Inflammatory macrophage treated with lipopolysaccharide for 1 hour (primary cell): ENCODE measurements around the gene ALPL.
A peak's percentile ranks its signal among the peaks of the same experiment; 100 is the strongest.

Experiments used
- DNase-seq, 2 donors: peaks; one replicate each; pipeline ENCODE4 v3.0.0-alpha.2; 2020 to 2022

ALPL gene

DNA sequence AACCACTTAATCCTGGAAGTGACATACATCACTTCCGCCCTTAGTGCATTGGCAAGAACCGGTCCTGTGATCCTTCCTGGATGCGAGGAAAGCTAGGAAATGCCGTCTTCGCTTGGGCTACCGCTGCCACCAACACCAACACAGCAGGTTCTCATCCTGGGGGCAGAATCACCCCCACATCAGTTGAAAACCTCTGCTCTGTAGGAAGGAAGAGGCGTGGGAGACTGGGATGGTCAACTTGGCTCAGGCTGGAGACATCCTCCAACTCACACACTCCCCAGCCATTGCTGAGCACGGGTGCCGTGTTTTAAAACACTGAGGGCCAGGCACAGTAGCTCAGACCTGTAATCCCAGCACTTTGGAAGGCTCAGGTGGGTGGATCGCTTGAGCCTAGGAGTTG, 74.9 kb downstream of the ALPL start:
- DNase-seq, result no peak

GRCh38 chr1:21585037-21585436, 75.8 kb downstream of the ALPL start:
- DNase-seq, result peak; percentile 71 to 88

DNA sequence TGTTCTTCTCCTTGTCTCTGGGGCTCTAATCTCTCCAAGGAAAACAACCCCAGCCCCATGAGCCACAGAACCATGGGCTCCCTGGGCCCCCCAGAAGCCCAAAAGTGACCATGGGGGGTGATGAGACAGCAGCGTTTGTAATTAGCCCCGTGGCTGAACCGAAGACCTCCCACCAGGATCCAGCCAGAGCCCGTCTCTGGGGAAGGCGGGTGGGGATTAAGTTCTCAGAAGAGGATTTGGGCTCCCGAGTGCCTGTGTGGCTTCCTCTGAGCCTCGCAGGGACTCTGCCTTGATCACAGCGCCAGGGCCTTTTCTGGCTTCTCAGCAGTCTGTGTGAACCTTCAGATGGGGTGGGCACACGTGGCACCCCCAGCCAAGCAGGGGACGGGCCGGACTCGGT, 77.0 kb downstream of the ALPL start:
- no peak for DNase-seq

DNA sequence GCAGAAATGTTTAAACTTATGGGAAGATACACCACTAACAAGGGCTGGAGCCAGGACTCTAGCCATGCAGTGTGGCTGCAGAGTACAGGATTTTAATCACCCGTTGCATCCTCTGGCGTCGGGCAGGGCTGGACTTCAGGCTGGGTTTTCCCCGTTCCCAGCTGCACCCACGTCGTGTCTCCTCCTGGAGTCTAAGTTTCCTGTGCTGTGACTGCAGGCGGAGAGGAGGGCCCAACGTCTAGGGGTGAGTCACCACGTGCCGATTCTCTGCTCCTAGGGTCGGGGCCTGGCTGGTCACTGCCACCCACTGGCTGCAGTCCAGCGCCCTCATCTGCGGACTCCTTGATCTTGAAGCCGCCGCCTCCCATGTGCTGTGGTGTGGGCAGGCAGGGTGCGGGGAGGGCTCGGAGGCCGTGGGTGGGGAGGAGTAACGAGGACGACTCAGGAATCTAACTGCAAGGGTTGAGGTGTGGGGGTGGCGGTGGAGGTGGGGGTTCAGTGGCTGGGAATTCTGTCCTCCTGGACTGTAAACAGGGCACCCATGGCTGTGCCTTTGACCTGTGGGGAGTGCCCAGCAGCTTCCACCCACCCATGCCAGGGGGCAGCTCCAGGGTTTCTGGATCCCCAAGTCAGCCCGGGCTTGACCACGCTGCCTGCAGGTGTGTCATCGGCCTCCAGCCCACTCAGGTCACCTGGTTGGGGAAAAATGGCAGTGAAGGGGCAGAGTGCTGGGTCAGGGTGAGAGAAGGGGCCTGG, 77.8 kb downstream of the ALPL start:
- peak; percentile 72 to 94 for DNase-seq

DNA sequence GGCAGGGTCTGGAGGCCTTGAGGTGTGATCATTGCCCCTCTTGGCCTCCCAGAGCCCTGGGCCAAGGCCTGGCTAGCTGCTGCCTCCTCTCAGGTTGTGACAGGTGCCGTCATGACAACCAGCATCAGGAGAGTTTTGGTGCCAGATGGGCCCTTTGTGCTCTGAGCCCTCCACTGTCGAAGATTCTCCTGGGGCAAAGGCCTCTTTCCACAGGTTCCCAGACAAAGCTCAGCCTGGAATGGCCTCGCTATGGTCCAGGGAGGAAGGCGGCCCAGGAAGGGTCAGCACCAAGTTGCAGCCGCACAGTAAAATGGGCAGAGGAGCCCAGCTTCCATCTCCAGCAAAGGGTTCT, 78.4 kb downstream of the ALPL start:
- no peak for DNase-seq

DNA sequence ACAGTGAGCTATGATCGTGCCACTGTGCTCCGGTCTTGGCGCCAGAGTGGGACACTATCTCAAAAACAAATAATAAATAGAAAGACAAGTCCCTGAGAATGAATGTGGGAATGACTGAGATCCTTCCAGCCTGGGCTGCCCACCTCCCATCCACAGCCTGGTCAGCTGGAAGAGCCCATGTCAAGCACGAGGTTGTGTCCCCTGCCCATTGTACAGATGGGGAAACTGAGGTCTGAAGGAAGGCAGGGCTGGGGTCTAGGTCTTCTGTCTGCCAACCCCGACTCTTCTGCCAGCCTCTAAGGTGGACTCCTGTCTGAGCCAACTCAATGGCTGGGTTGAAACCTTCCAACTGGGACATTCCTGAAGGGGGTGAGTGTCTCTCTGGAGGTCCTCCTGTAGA, 80.4 kb downstream of the ALPL start:
- no peak for DNase-seq

GRCh38 chr1:21590126-21590880, 81.1 kb downstream of the ALPL start:
- DNase-seq, result peak; percentile 26 to 60

DNA sequence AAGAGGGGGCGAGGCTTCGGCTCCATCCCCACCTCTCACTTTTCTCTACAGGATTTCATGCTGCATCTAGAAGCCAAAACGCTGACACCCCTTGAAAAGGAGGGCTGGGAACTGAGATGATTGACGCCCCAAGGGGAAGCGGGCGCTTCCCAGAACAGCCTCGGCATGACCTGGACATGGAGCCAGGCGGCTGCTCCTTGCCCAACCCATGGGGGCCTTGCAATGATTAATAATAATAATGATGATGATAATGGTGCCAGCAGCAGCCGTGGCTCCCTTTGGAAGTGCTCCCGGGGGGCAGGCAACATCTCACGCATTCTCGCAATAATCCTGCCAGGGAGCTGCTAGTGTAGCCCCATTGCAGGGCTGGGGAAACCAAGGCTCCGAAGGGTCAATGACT, 81.7 kb downstream of the ALPL start:
- DNase-seq, result no peak

DNA sequence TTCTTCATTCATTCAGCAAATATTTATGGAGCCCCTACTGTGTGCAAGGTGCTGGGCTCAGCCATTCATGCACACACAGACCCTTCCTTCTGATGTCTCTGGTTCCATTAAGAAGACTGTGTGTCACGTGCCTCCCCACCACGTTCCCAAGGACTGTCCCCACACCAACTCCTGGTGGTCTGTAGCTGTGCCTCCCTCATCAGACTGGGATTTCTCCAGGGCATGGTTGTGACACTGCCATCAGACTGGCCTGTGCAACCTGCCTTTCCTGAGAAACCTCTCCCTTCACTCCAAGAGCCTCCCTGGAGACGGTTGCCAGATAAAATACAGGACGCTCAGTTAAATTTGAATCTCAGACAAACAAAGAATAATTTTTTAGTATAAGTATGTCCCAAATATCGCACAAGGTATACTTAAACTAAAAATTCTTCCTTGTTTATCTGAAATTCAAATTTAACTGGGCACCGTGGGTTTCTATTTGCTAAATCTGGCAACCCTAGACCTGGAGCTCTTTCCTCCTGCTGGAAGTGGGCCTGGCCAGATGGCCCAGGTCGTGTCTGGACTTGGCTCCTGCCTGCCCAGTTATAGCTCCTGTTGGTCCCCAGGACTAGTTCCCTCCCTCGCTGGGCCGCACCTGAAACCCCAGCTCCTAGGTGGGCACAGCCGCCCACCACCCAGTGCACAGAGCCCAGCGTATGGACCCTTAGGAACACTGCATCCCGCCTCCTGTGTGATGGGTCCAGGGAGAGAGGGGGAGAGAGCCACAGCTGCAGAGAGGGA, 83.1 kb downstream of the ALPL start:
- no peak for DNase-seq

- DNase-seq, result no peak
Observed at GRCh38 chr1:21593231-21593630, 84.0 kb downstream of the ALPL start.

DNA sequence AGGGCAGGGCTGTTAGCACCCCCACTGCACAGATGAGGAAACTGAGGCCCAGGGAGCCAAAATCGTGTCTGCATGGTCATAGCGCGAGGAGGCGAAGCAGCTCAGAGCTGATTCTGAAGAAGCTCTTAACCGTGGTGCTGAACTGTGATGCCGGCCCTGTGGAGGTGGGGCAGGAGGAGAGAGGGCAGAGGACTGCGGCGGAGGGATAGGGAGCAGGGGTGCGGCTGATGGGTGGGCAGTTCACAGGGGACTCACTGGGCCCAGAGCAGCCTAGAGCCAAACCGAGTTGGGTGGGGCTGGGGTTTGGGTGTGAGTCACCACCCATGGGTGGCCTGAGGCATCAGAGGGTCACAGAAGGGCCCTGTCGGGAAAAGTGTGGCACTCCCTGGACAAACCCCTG, 85.3 kb downstream of the ALPL start:
- no peak for DNase-seq

DNA sequence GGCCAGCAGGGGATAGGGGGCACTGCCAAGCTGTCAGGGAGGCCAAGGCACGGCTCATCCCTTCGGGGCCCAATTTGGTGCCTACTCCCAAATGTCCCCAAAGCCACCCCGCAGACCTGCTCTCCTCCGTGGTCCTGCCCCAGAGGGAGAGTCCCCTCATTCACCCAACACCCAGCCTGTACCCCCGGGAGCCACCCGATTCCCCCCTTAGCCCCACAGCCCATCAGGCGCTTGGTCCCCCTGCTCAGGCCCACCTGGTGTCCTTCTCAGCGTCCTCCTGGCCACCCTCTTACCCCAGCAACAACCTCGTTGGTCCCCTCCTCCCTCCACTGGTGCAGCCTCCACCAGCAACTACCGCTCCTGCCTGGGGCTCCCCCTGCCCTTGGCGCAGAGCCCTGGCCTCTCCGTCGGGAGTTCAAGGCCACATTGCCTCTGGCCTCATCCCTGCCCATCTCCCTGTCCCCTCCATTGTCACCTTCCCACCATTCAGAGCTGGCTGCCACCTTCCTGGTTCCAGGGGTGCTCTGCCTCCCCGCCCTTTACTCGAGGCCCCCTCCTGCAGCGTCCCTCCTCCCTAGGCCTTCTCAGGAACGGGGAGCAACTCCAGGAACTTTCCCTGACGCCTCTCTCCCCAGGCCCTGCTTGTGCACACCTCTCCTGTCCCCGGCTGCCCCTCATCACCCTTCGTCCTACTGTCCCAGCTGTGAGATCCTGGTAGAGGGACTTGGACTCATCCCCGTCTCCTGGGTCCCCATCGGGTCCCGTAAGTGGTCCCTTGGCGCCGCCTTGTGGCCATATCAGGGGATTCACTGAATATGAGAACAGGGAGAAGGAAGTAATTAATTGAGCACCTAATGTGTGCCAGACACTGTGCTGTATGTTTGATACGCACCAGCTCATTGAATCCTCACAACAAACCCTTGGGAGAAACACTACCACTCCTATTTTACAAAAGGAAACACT, 86.0 kb downstream of the ALPL start:
- DNase-seq, result peak; percentile 31 to 82

- no peak for DNase-seq
Observed at GRCh38 chr1:21596174-21596573, 87.0 kb downstream of the ALPL start.

DNA sequence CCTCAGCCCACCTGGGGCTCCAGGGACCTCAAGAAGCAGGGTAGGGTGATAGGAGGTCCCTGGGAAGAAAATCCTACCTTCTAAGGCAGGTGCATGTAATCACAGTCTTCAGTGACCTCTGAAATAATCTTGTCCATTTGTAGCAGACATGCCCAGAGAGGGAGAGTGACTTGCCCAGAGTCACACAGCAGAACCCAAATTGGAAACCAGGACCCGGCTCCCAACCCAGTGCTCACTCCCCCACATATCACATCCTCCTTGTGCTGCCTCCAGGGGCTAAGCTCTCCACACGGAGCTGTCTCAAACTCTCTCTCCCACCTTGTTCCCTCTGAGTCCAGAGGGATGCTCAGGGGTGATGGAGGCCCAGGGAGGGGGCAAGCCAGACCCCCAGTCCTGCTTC, 87.4 kb downstream of the ALPL start:
- no peak for DNase-seq

- DNase-seq, result no peak
Observed at GRCh38 chr1:21597753-21598152, 88.5 kb downstream of the ALPL start.

DNA sequence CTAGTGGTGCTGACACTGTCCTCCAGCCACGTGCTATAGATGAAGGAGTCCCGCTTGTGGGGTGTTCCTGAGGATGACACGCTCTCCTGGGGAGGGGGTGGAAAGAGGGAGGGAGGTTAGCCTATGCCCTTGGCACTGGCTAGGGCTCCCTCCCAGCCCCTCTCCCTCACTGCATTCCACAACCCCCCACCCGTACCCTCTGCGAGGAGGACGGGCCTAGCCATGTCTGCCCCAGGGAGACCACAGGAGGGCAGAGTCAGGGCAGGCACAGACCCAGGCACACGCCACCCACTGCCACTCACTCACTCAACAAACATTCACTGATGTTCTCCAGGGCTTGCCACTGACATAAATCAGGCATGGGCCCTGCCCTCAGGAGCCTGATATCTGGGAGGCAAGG, 89.2 kb downstream of the ALPL start:
- no peak for DNase-seq

GRCh38 chr1:21598904-21599303, 89.7 kb downstream of the ALPL start:
- DNase-seq, result no peak

- no peak for DNase-seq
Observed at GRCh38 chr1:21599402-21599801, 90.2 kb downstream of the ALPL start.

GRCh38 chr1:21601278-21602048, 92.2 kb downstream of the ALPL start:
- DNase-seq, result no peak

GRCh38 chr1:21603177-21604138, 94.2 kb downstream of the ALPL start:
- no peak for DNase-seq
